ENCODE results near the gene ACADS. TPM values are rescaled to one million over a fixed set of nuclear protein-coding genes. Genes with fewer than 3 reads are reported as not detected.
A peak's percentile ranks its signal among the peaks of the same experiment; 100 is the strongest.

The ACADS gene
- total RNA-seq, 1 experiment from 2014 or later = 16.1 TPM

GRCh38 chr12:120680165-120680738 lies 45.4 kb upstream of the ACADS start:
- no peaks in the 10 kb centered on the region for H3K27me3 Mint-ChIP-seq (ENCODE audit: unreplicated experiment)
- intact Hi-C loops (cut with micrococcal nuclease; ENCODE audit: unreplicated experiment) = no loop called here
- no peaks in the 10 kb centered on the region for H3K36me3 Mint-ChIP-seq (ENCODE audit: insufficient read depth, unreplicated experiment)
- H3K4me3 Mint-ChIP-seq (ENCODE audit: low read depth, unreplicated experiment) = no peak overlapping the region
- H3K4me1 Mint-ChIP-seq (ENCODE audit: low read depth, unreplicated experiment) = no peaks in the 10 kb centered on the region
- H3K27ac Mint-ChIP-seq (ENCODE audit: unreplicated experiment) = no peak overlapping the region
- no peak for TF ChIP-seq CTCF (IDR thresholded peaks at IDR 0.05; ENCODE audit: unreplicated experiment)
- no TSS peak for BruUV-seq (replicated peaks)
- CTCF ChIA-PET = no interaction called here
- no peaks in the 10 kb centered on the region for H3K9me3 Mint-ChIP-seq (ENCODE audit: low read depth, unreplicated experiment)
- no peak for DNase-seq

GRCh38 chr12:120684523-120684932 lies 41.1 kb upstream of the ACADS start:
- no peaks in the 10 kb centered on the region for H3K27me3 Mint-ChIP-seq (ENCODE audit: unreplicated experiment)
- intact Hi-C loops (cut with micrococcal nuclease; ENCODE audit: unreplicated experiment) = no loop called here
- peaks cover 37% of the 10 kb centered on the region for H3K36me3 Mint-ChIP-seq (ENCODE audit: insufficient read depth, unreplicated experiment)
- no peak for DNase-seq
- CTCF ChIA-PET = no interaction called here
- H3K9me3 Mint-ChIP-seq (ENCODE audit: low read depth, unreplicated experiment) = no peaks in the 10 kb centered on the region
- BruUV-seq (replicated peaks) = no TSS peak
- no peak overlapping the region for H3K4me3 Mint-ChIP-seq (ENCODE audit: low read depth, unreplicated experiment)
- no peak for TF ChIP-seq CTCF (IDR thresholded peaks at IDR 0.05; ENCODE audit: unreplicated experiment)
- no peak overlapping the region for H3K27ac Mint-ChIP-seq (ENCODE audit: unreplicated experiment)
- H3K4me1 Mint-ChIP-seq (ENCODE audit: low read depth, unreplicated experiment) = peaks cover 3% of the 10 kb centered on the region

- no peak for DNase-seq
- no TSS peak for BruUV-seq (replicated peaks)
- Mint-ChIP-seq H3K36me3 (ENCODE audit: insufficient read depth, unreplicated experiment) (peaks cover 38% of the 10 kb centered on the region), H3K4me1 (ENCODE audit: low read depth, unreplicated experiment) (peaks cover 13% of the 10 kb centered on the region), H3K27ac (ENCODE audit: unreplicated experiment) (no peak overlapping the region), H3K4me3 (ENCODE audit: low read depth, unreplicated experiment) (peak overlapping the region; percentile 91), H3K9me3 (ENCODE audit: low read depth, unreplicated experiment) (no peaks in the 10 kb centered on the region), H3K27me3 (ENCODE audit: unreplicated experiment) (no peaks in the 10 kb centered on the region)
- CTCF ChIA-PET = interaction anchor here (0.7 kb wide), 1 partner anchor 86 kb away, joined by 4 read pairs; no protein-coding TSS in a partner anchor
- intact Hi-C loops (cut with micrococcal nuclease; ENCODE audit: unreplicated experiment) = no loop called here
- no peak for TF ChIP-seq CTCF (IDR thresholded peaks at IDR 0.05; ENCODE audit: unreplicated experiment)
Observed at GRCh38 chr12:120685522-120685921, 40.1 kb upstream of the ACADS start.

- peak; percentile 99 for DNase-seq
- H3K27ac Mint-ChIP-seq (ENCODE audit: unreplicated experiment) = peak overlapping the region; percentile 85
- intact Hi-C loops (cut with micrococcal nuclease; ENCODE audit: unreplicated experiment) = no loop called here
- BruUV-seq (replicated peaks) = no TSS peak
- H3K4me3 Mint-ChIP-seq (ENCODE audit: low read depth, unreplicated experiment) = peak overlapping the region; percentile 91
- CTCF ChIA-PET = interaction anchor here (0.7 to 1.4 kb wide), 5 partner anchors 8 to 103 kb away, joined by 3 to 11 read pairs (median 3); partner anchors contain the start of gene CABP1
- H3K4me1 Mint-ChIP-seq (ENCODE audit: low read depth, unreplicated experiment) = peaks cover 20% of the 10 kb centered on the region
- no peaks in the 10 kb centered on the region for H3K9me3 Mint-ChIP-seq (ENCODE audit: low read depth, unreplicated experiment)
- TF ChIP-seq CTCF (IDR thresholded peaks at IDR 0.05; ENCODE audit: unreplicated experiment) = no peak
- no peaks in the 10 kb centered on the region for H3K27me3 Mint-ChIP-seq (ENCODE audit: unreplicated experiment)
- peaks cover 38% of the 10 kb centered on the region for H3K36me3 Mint-ChIP-seq (ENCODE audit: insufficient read depth, unreplicated experiment)
Observed at GRCh38 chr12:120686151-120686689, 39.4 kb upstream of the ACADS start.

Measured in Calu3 (cell line).